ENCODE measurements around the gene CNFN. TPM values are rescaled to one million over a fixed set of nuclear protein-coding genes. Genes with fewer than 3 reads are reported as not detected.

The CNFN gene
- total RNA-seq, 2 experiments from 2014 or later = 0.95 TPM; not detected in 1

- POLR2A ChIA-PET = no interaction called here
- Histone ChIP-seq H3K36me3 (ENCODE audit: insufficient read depth, low read length) (peaks cover 20% of the 10 kb centered on the region), H3K9me2 (ENCODE audit: insufficient read depth, low read length) (no peaks in the 10 kb centered on the region), H3K4me2 (ENCODE audit: low read length) (no peak overlapping the region), H4K20me1 (ENCODE audit: insufficient read depth, low read length) (no peaks in the 10 kb centered on the region), H3K4me1 (ENCODE audit: insufficient read depth, low read length, poor library complexity, severe bottlenecking) (peaks cover 10% of the 10 kb centered on the region), H3K9me3 (ENCODE audit: low read length) (peaks cover 11% of the 10 kb centered on the region), H3K79me2 (ENCODE audit: insufficient read depth, low read depth, low read length) (no peaks in the 10 kb centered on the region), H3K4me3 (ENCODE audit: low read depth, low read length, poor library complexity, severe bottlenecking) (no peak overlapping the region), H3K27ac (ENCODE audit: low read depth, low read length, poor library complexity, severe bottlenecking) (no peak overlapping the region), H2AFZ (ENCODE audit: low read length) (no peak overlapping the region)
- CTCF ChIA-PET (ENCODE audit: unreplicated experiment) = no interaction called here
- intact Hi-C loops (cut with micrococcal nuclease; ENCODE audit: unreplicated experiment) = no loop called here
- BruUV-seq (replicated peaks) = no TSS peak
- DNase-seq (ENCODE audit: low spot score) = peak; percentile 52
- TF ChIP-seq EZH2phosphoT487 (IDR thresholded peaks at IDR 0.05; ENCODE audit: borderline replicate concordance, low read depth, low read length) = no peak
- TF ChIP-seq CTCF (conservative IDR thresholded peaks at IDR 0.05; ENCODE audit: low read length) = no peak
Measured at GRCh38 chr19:42363614-42364346, 26.3 kb downstream of the CNFN start.

GRCh38 chr19:42362891-42363440 lies 27.1 kb downstream of the CNFN start:
- ChIA-PET POLR2A (no interaction called here), CTCF (ENCODE audit: unreplicated experiment) (no interaction called here)
- H3K9me2 ChIP-seq (ENCODE audit: insufficient read depth, low read length) = no peaks in the 10 kb centered on the region
- H3K27ac ChIP-seq (ENCODE audit: low read depth, low read length, poor library complexity, severe bottlenecking) = no peak overlapping the region
- peaks cover 20% of the 10 kb centered on the region for H3K36me3 ChIP-seq (ENCODE audit: insufficient read depth, low read length)
- peaks cover 10% of the 10 kb centered on the region for H3K4me1 ChIP-seq (ENCODE audit: insufficient read depth, low read length, poor library complexity, severe bottlenecking)
- peaks cover 11% of the 10 kb centered on the region for H3K9me3 ChIP-seq (ENCODE audit: low read length)
- H3K4me2 ChIP-seq (ENCODE audit: low read length) = no peak overlapping the region
- no TSS peak for BruUV-seq (replicated peaks)
- no peak for TF ChIP-seq CTCF (conservative IDR thresholded peaks at IDR 0.05; ENCODE audit: low read length)
- TF ChIP-seq EZH2phosphoT487 (IDR thresholded peaks at IDR 0.05; ENCODE audit: borderline replicate concordance, low read depth, low read length) = no peak
- no peaks in the 10 kb centered on the region for H3K79me2 ChIP-seq (ENCODE audit: insufficient read depth, low read depth, low read length)
- no peak overlapping the region for H2AFZ ChIP-seq (ENCODE audit: low read length)
- no peak for DNase-seq (ENCODE audit: low spot score)
- H4K20me1 ChIP-seq (ENCODE audit: insufficient read depth, low read length) = no peaks in the 10 kb centered on the region
- intact Hi-C loops (cut with micrococcal nuclease; ENCODE audit: unreplicated experiment) = no loop called here
- no peak overlapping the region for H3K4me3 ChIP-seq (ENCODE audit: low read depth, low read length, poor library complexity, severe bottlenecking)

- no TSS peak for BruUV-seq (replicated peaks)
- Histone ChIP-seq H3K9me2 (ENCODE audit: insufficient read depth, low read length) (no peaks in the 10 kb centered on the region), H3K36me3 (ENCODE audit: insufficient read depth, low read length) (peaks cover 20% of the 10 kb centered on the region), H3K4me2 (ENCODE audit: low read length) (no peak overlapping the region), H3K79me2 (ENCODE audit: insufficient read depth, low read depth, low read length) (no peaks in the 10 kb centered on the region), H3K4me1 (ENCODE audit: insufficient read depth, low read length, poor library complexity, severe bottlenecking) (peaks cover 10% of the 10 kb centered on the region), H4K20me1 (ENCODE audit: insufficient read depth, low read length) (no peaks in the 10 kb centered on the region), H3K4me3 (ENCODE audit: low read depth, low read length, poor library complexity, severe bottlenecking) (no peak overlapping the region), H3K9me3 (ENCODE audit: low read length) (peaks cover 11% of the 10 kb centered on the region), H2AFZ (ENCODE audit: low read length) (no peak overlapping the region), H3K27ac (ENCODE audit: low read depth, low read length, poor library complexity, severe bottlenecking) (no peak overlapping the region)
- CTCF ChIA-PET (ENCODE audit: unreplicated experiment) = no interaction called here
- no peak for DNase-seq (ENCODE audit: low spot score)
- no peak for TF ChIP-seq CTCF (conservative IDR thresholded peaks at IDR 0.05; ENCODE audit: low read length)
- TF ChIP-seq EZH2phosphoT487 (IDR thresholded peaks at IDR 0.05; ENCODE audit: borderline replicate concordance, low read depth, low read length) = no peak
- intact Hi-C loops (cut with micrococcal nuclease; ENCODE audit: unreplicated experiment) = no loop called here
- POLR2A ChIA-PET = no interaction called here
Measured at GRCh38 chr19:42362342-42362741, 27.8 kb downstream of the CNFN start.
